Skeletal muscle satellite cell (primary cell): Measurements from ENCODE around the gene ARHGEF7.

Source experiments
- H3K27me3 ChIP-seq: 2 replicates; pipeline ENCODE4 v1.7.0; 2013; ENCODE audit warnings: low read length; ENCODE audit not compliant: control insufficient read depth, insufficient read depth
- H3K36me3 ChIP-seq: 2 replicates; pipeline ENCODE4 v1.7.0; 2013; ENCODE audit warnings: mild to moderate bottlenecking, control low read depth, low read length; ENCODE audit not compliant: insufficient read depth
- H3K4me1 ChIP-seq: 2 replicates; pipeline ENCODE4 v1.7.0; 2013; ENCODE audit warnings: low read length; ENCODE audit not compliant: control insufficient read depth, insufficient read depth
- H3K4me2 ChIP-seq: 2 replicates; pipeline ENCODE4 v1.7.0; 2013; ENCODE audit warnings: mild to moderate bottlenecking, low read length
- H3K4me3 ChIP-seq: 2 replicates; pipeline ENCODE4 v1.7.0; 2013; ENCODE audit warnings: low read length
- H3K9ac ChIP-seq: 2 replicates; pipeline ENCODE4 v1.7.0; 2013; ENCODE audit warnings: mild to moderate bottlenecking, low read depth, low read length, moderate library complexity
- H3K9me3 ChIP-seq: replicated peaks from 2 replicates; pipeline ENCODE4 v1.7.0; 2013; ENCODE audit warnings: mild to moderate bottlenecking, control low read depth, low read length

Gene ARHGEF7

GRCh38 chr13:111204438-111205177 lies 89.5 kb downstream of the ARHGEF7 start:
- H3K36me3 ChIP-seq, result peaks cover 4% of the 10 kb centered on the region
- H3K4me1 ChIP-seq, result peaks cover 33% of the 10 kb centered on the region
- H3K9ac ChIP-seq, result peak overlapping the region; percentile 52
- H3K27me3 ChIP-seq, result no peaks in the 10 kb centered on the region
- no peaks in the 10 kb centered on the region for H3K9me3 ChIP-seq
- H3K4me2 ChIP-seq, result peak overlapping the region; percentile 82
- peak overlapping the region; percentile 61 for H3K4me3 ChIP-seq

- Histone ChIP-seq H3K36me3 (no peaks in the 10 kb centered on the region), H3K4me3 (no peak overlapping the region), H3K9me3 (no peaks in the 10 kb centered on the region), H3K9ac (no peak overlapping the region), H3K4me2 (no peak overlapping the region), H3K4me1 (peaks cover 47% of the 10 kb centered on the region), H3K27me3 (no peaks in the 10 kb centered on the region)
These were observed 91.0 kb downstream of the ARHGEF7 start for GRCh38 chr13:111206148-111206547.

DNA sequence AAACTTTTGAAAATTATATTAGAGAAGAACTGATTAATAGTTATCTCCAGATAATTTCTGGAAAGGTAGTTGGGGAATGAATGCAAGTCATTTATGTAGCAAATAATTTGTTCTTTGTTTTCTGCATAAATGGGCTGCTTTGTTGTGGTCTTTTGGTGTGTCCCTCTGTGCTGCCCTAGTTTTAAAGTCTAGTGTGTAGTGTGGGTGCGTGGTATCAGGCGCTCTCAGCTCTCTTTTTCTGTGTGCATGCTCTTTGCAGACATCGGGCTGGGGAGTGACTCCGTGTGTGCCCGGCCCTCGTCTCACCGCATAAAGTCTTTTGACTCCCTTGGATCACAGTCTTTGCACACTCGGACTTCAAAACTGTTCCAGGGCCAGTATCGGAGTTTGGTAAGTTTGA lies 94.5 kb downstream of the ARHGEF7 start:
- H3K27me3 ChIP-seq, result no peaks in the 10 kb centered on the region
- H3K9ac ChIP-seq, result peak overlapping the region; percentile 72
- H3K4me1 ChIP-seq, result peaks cover 34% of the 10 kb centered on the region
- H3K4me3 ChIP-seq, result peak overlapping the region; percentile 57
- peak overlapping the region; percentile 83 for H3K4me2 ChIP-seq
- no peaks in the 10 kb centered on the region for H3K36me3 ChIP-seq
- H3K9me3 ChIP-seq, result no peaks in the 10 kb centered on the region

- Histone ChIP-seq H3K9me3 (no peaks in the 10 kb centered on the region), H3K4me1 (peaks cover 33% of the 10 kb centered on the region), H3K27me3 (no peaks in the 10 kb centered on the region), H3K4me2 (peak overlapping the region; percentile 83), H3K9ac (peak overlapping the region; percentile 72), H3K4me3 (peak overlapping the region; percentile 57), H3K36me3 (no peaks in the 10 kb centered on the region)
These were observed 95.0 kb downstream of the ARHGEF7 start for GRCh38 chr13:111210091-111210490.

- H3K4me3 ChIP-seq, result peak overlapping the region; percentile 57
- no peaks in the 10 kb centered on the region for H3K27me3 ChIP-seq
- H3K4me1 ChIP-seq, result peaks cover 33% of the 10 kb centered on the region
- H3K9me3 ChIP-seq, result no peaks in the 10 kb centered on the region
- H3K4me2 ChIP-seq, result peak overlapping the region; percentile 83
- peak overlapping the region; percentile 72 for H3K9ac ChIP-seq
- H3K36me3 ChIP-seq, result no peaks in the 10 kb centered on the region
These were observed 95.7 kb downstream of the ARHGEF7 start for GRCh38 chr13:111210544-111211469.

GRCh38 chr13:111211789-111212516 lies 96.8 kb downstream of the ARHGEF7 start:
- Histone ChIP-seq H3K4me3 (peak overlapping the region; percentile 12), H3K9ac (no peak overlapping the region), H3K36me3 (no peaks in the 10 kb centered on the region), H3K27me3 (no peaks in the 10 kb centered on the region), H3K9me3 (no peaks in the 10 kb centered on the region), H3K4me1 (peaks cover 33% of the 10 kb centered on the region), H3K4me2 (peak overlapping the region; percentile 83)

GRCh38 chr13:111212517-111212873 lies 97.4 kb downstream of the ARHGEF7 start:
- H3K9me3 ChIP-seq, result no peaks in the 10 kb centered on the region
- H3K4me2 ChIP-seq, result peak overlapping the region; percentile 6
- H3K36me3 ChIP-seq, result no peaks in the 10 kb centered on the region
- no peak overlapping the region for H3K9ac ChIP-seq
- peaks cover 33% of the 10 kb centered on the region for H3K4me1 ChIP-seq
- no peak overlapping the region for H3K4me3 ChIP-seq
- H3K27me3 ChIP-seq, result no peaks in the 10 kb centered on the region

GRCh38 chr13:111213964-111214726 lies 99.0 kb downstream of the ARHGEF7 start:
- no peak overlapping the region for H3K4me2 ChIP-seq
- H3K4me1 ChIP-seq, result peaks cover 36% of the 10 kb centered on the region
- H3K36me3 ChIP-seq, result peaks cover 4% of the 10 kb centered on the region
- H3K9me3 ChIP-seq, result no peaks in the 10 kb centered on the region
- H3K27me3 ChIP-seq, result no peaks in the 10 kb centered on the region
- H3K4me3 ChIP-seq, result no peak overlapping the region
- no peak overlapping the region for H3K9ac ChIP-seq

DNA sequence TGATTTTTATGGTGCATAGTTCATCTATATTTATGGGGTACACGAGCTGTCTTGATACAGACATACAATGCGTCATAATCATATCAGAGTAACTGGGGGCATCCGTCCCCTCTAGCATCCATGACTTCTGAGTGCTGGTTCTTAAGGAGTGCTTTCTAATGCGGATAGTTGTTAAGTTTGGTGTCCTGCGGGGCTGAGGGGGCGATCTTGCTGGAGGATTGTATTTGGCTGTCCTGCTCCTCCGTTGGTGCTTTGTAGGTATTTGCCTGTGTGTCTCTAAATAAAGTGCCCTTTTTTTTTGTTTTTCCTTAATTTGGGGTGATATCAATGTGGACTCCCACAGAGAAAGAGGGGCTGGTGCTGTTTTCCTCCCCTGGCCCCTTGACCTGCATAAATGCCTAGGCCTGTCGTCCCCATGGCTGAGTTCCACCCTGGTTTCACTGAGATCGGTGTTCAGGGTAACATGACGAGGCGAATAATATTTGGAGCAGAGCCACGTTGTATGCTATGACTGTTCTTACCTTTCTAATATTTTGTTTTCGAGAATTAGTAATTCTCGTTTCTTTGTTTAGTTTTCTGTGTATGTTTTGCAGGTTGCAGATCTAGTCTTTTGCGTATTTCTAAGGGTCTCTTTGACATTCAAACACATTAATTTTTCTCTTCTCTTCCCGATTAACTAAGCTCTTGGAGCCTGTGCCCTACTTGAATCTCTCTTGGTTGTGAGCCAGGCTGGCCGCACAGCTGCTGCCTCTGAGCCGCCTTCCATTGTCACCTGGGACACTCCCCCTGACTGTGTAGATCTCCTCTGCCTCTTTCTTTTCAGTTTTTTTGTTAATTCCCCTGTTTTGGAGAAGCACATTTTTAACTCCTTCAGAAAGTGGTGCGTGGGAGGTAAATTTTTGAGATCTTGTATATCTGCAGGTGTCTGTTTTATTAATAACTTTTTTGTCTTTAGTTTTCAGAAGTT lies 100.3 kb downstream of the ARHGEF7 start:
- peaks cover 4% of the 10 kb centered on the region for H3K36me3 ChIP-seq
- peaks cover 29% of the 10 kb centered on the region for H3K4me1 ChIP-seq
- no peaks in the 10 kb centered on the region for H3K9me3 ChIP-seq
- no peaks in the 10 kb centered on the region for H3K27me3 ChIP-seq
- H3K9ac ChIP-seq, result no peak overlapping the region
- H3K4me2 ChIP-seq, result no peak overlapping the region
- H3K4me3 ChIP-seq, result no peak overlapping the region
